Occipital lobe (tissue), 2 donors: ENCODE results near the gene TACR1. TPM values are rescaled to one million over a fixed set of nuclear protein-coding genes. Genes with fewer than 3 reads are reported as not detected.
"Not testable (repeated sequence)": the region's sequence is repeated elsewhere in the genome, so short reads cannot be mapped to it uniquely, and the experiment has no call there.

Source experiments
- DNase-seq: peaks from one replicate; lab custom pipeline; 2025; lab: John Stamatoyannopoulos, UW
- total RNA-seq: library from RNA; depleted of rRNA; stranded (reverse); fragments of >200 nt; gene quantifications from one replicate; pipeline ENCODE4 v1.2.3, GENCODE V29; 2014

The TACR1 gene
- total RNA-seq, 1 donor from 2014 or later: 0.47 TPM

GRCh38 chr2:75088791-75089190 is 110.5 kb downstream of the TACR1 start:
- no peak for DNase-seq

- no peak for DNase-seq
Measured at GRCh38 chr2:75087736-75088135, 111.6 kb downstream of the TACR1 start.

- no peak for DNase-seq
Measured at GRCh38 chr2:75079575-75079974, 119.7 kb downstream of the TACR1 start.

GRCh38 chr2:75077909-75078308 is 121.4 kb downstream of the TACR1 start:
- DNase-seq: no peak

- DNase-seq: no peak
Measured at GRCh38 chr2:75076088-75076487, 123.2 kb downstream of the TACR1 start.

- DNase-seq: no peak
Measured at GRCh38 chr2:75074708-75075107, 124.6 kb downstream of the TACR1 start.

- DNase-seq: no peak
Measured at GRCh38 chr2:75074228-75074627, 125.1 kb downstream of the TACR1 start.

GRCh38 chr2:75071766-75072165 is 127.6 kb downstream of the TACR1 start:
- DNase-seq: no peak

GRCh38 chr2:75068546-75068945 is 130.8 kb downstream of the TACR1 start:
- DNase-seq: no peak

GRCh38 chr2:75067506-75067905 is 131.8 kb downstream of the TACR1 start:
- no peak for DNase-seq

GRCh38 chr2:75066121-75066902 is 133.0 kb downstream of the TACR1 start:
- no peak for DNase-seq

- no peak for DNase-seq
Measured at GRCh38 chr2:75065402-75066008, 133.8 kb downstream of the TACR1 start.

- DNase-seq: peak; percentile 19
Measured at GRCh38 chr2:75064691-75065396, 134.5 kb downstream of the TACR1 start.

- no peak for DNase-seq
Measured at GRCh38 chr2:75063906-75064305, 135.4 kb downstream of the TACR1 start.

- no peak for DNase-seq
Measured at GRCh38 chr2:75058427-75058826, 140.9 kb downstream of the TACR1 start.

- DNase-seq: not testable (repeated sequence)
Measured at GRCh38 chr2:75057150-75057549, 142.2 kb downstream of the TACR1 start.

- DNase-seq: no peak
Measured at GRCh38 chr2:75055820-75056675, 143.3 kb downstream of the TACR1 start.

GRCh38 chr2:75055142-75055819 is 144.0 kb downstream of the TACR1 start:
- no peak for DNase-seq

GRCh38 chr2:75054296-75054695 is 145.0 kb downstream of the TACR1 start:
- no peak for DNase-seq

- no peak for DNase-seq
Measured at GRCh38 chr2:75053484-75054112, 145.7 kb downstream of the TACR1 start.
